ENCODE measurements around the gene CCDC88B.

The CCDC88B gene, protein sequence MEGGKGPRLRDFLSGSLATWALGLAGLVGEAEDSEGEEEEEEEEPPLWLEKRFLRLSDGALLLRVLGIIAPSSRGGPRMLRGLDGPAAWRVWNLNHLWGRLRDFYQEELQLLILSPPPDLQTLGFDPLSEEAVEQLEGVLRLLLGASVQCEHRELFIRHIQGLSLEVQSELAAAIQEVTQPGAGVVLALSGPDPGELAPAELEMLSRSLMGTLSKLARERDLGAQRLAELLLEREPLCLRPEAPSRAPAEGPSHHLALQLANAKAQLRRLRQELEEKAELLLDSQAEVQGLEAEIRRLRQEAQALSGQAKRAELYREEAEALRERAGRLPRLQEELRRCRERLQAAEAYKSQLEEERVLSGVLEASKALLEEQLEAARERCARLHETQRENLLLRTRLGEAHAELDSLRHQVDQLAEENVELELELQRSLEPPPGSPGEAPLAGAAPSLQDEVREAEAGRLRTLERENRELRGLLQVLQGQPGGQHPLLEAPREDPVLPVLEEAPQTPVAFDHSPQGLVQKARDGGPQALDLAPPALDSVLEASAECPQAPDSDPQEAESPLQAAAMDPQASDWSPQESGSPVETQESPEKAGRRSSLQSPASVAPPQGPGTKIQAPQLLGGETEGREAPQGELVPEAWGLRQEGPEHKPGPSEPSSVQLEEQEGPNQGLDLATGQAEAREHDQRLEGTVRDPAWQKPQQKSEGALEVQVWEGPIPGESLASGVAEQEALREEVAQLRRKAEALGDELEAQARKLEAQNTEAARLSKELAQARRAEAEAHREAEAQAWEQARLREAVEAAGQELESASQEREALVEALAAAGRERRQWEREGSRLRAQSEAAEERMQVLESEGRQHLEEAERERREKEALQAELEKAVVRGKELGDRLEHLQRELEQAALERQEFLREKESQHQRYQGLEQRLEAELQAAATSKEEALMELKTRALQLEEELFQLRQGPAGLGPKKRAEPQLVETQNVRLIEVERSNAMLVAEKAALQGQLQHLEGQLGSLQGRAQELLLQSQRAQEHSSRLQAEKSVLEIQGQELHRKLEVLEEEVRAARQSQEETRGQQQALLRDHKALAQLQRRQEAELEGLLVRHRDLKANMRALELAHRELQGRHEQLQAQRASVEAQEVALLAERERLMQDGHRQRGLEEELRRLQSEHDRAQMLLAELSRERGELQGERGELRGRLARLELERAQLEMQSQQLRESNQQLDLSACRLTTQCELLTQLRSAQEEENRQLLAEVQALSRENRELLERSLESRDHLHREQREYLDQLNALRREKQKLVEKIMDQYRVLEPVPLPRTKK (N-terminal part only)

DNA sequence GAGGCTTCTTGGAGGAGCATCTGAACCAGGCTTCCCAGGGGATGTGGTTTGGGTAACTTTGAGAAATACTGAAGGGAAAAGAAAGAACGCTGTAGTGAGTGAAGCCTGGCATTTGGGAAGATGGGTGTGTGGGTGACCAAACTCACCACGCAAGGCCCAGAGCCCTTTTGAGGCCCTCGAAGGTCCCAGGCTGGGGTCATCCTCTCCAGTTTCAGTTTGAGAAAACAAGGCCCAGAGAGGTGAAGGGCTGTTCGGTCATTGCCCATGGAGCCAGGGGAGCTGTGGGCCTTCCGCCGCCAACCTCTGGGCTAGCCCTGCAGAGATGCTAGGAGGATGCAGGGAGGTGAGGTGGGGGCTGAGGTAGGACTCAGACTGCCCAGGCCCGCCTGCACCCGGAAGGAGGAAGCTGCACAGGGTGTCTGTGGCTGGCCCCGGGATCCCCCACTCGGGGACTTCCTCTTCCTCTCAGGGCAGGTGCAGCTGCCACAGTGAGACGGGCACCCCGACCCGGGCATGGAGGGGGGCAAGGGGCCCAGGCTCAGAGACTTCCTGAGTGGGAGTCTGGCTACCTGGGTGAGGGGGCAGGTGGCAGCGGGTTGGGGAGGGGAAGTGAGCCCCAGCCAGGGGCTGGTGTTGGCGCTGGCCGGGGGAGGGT is at the start of gene CCDC88B:
CCDC88B (plus strand) TSS at position 451 of the 655 bp plus-strand sequence; CDS start at position 514, 63 bp downstream.
- DNase-seq (ENCODE audit: low spot score) = no peak

DNA sequence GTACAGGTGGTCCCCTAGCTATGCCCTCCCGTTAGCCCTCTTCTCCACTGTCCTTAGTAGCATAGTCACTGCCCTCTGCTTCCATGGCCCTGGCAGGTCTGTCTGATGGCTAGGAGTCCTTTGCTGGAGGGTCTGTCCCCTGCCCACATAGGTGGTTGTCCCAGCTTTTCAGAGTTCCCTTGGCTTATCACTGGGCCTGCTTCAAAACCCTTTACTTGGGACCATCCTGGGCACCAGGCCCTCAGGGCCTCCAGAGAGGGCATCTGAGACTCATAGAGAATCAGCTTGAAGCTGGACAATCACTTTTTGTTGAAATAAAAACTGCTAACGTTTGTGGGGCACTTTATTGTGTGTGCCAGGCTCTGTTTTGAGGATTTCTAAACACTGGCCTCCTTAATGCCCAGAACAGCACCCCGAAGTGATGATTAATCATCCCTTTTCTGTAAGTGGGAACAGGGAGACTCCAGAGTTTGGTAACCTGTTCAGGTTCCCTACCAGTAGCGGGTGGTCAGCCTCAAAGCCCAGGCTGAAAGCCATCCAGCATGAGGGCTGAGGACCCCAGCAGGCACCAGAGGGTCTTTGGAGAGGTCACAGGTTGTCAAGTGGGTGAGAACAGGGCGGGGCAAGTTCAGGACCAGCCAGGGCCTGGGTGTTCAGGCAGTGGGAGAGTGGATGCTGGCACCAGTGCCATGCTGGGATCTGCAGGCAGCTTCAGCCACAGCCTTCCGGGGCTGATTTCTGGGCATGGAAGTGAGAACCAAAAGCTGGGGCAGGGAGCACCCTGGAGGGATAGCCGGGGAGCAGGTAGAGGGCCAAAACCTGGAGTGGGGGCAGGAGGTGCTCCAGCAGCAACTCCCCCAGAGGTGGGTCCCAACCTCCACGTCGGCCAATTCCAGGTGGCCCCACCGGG is 49.4 kb upstream of the CCDC88B start:
- no peak for DNase-seq (ENCODE audit: low spot score)

DNA sequence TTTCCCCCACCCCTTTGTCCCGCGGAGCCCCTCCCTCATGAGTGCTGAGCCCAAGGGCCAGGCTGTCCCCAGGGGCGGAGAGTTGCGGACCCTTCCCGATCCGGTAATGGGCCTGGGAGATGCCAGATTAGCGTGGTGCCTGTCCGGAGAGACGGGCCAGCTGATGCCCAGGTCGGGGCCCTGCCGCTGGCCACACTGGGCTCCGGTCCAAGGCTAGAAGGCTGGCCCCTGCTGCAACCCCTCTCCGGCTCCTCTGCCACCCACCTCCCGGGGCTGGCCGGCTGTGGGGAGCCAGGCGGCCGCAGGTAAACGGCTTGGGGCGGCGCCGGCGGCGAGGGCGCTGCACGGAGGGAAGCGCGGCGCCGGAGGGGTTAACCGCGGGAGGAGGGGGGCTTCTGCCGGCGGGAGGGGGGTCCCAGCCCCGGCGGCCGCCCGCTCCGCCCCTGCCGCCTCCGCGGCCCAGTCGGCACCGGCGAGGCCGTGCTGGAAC is 48.7 kb upstream of the CCDC88B start, which contains the start of gene KCNK4:
KCNK4 (plus strand) TSS at position 41 of the 490 bp plus-strand sequence. CDS start 1,717 bp downstream, outside the sequence.
- no peak for DNase-seq (ENCODE audit: low spot score)

DNA sequence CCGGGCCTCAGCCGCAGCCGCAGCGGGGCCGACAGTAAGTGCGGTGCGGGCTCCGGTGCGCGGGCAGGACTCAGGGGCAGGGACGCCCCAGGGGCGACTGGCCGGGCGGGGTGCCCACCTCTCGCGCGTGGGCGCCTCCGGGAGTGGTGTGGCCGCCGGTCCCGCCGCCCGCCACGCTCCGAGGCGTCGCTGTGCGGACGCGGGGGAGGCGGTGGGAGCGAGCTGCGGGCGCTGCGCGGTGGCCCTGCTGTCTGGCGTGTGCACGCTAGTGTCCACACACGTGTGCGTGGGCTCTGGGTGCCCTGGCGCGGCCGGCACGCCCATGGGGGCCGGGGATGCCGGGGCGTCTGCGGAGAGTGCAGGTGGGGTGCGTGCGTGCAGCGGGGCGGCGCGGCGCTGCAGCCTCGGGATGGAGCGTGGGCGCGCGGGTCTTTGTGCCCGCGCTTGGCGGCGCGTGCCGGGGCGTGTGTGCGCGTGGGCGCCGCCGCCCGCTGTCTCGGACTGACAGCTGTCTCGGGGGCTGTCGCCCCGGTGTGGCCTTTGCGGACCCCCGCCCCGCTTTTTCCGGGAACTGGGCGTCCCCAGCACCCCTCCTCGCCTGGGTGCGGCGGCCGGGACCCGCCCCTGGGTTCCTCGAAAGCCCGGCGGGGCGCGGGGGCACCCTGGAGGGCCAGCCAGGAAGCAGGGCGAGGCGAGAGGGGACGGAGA is 48.1 kb upstream of the CCDC88B start:
- DNase-seq (ENCODE audit: low spot score) = no peak

DNA sequence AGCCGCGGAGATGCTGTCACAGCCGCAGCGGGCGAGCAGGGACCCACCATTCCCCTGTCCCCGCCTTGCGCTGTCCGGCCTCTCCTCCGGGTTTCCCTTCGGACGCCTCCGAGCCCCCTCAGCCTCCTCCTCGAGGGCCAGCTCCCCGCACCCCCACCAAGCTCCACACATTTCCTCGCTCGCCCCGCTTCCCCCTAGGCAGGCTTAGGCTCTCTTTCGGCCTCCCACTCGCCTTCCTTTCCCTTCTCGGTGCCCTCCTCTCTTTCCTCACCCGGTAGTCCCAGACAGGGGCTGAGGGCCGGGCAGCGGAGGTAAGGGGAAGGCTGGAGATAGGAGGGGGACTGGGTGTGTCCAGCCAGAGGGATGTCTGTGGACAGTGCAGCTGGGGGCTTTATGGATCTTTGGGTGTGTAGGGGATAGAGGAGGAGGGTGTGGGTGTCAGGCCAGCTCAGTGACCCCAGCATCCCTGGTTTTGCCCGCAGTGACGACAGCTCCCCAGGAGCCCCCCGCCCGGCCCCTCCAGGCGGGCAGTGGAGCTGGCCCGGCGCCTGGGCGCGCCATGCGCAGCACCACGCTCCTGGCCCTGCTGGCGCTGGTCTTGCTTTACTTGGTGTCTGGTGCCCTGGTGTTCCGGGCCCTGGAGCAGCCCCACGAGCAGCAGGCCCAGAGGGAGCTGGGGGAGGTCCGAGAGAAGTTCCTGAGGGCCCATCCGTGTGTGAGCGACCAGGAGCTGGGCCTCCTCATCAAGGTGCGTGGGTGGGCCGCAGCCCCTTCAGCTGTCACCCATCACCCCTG is 47.3 kb upstream of the CCDC88B start:
- no peak for DNase-seq (ENCODE audit: low spot score)

DNA sequence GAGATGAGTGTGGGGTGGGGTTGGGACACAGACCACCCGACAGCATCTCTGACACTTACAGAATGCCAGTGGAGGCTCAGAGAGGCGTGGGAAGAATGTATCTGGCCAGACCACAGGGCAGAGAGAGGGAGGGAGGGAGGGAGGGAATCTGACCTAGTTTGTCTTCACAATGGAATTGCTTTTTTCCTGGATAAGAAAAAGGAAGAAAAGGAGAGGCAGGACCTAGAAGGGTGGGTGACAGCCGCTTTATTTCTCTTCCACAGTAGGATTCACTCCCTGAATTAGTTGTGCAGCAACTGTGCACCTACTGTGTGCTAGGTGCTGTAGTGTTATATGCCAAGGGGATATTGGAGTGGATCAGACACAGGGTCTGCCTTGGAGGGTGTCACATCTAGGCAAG is 45.2 kb upstream of the CCDC88B start:
- no peak for DNase-seq (ENCODE audit: low spot score)

DNA sequence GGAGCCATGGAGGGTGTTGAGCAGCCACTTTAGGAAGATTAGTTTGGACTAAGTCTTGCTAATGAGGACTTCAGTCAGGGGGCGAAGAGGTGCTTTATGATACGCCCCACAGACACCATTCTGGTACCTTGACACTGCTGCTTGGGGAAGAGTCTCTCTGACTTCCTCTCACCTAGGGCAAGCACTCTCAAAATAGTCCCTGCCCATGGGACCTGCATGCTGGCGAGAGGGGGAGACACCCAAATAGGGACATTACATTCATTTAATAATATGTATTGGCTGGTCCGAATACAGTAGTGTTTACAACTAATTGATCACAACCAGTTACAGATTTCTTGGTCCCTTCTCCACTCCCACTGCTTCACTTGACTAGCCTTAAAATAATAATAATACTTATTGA is 44.2 kb upstream of the CCDC88B start:
- DNase-seq (ENCODE audit: low spot score) = no peak

DNA sequence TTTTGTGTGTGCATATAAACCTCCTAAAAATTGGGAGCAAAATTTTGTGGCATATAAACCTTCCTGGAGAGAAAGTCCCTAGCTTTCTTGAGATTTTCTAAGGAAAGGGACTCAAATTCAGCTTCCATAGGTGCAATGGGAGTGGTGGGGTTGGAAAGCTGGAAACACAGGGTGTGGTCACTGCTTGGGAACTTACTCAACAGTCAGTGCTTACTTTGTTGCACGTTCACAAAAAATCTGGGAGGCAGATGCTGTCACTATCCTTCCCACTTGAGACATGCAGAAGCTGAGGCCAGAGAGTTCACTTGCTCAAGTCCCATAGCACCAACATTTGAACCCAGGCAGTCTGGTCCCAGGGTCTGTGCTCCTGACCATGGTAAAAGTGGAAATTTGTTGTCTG is 43.8 kb upstream of the CCDC88B start:
- DNase-seq (ENCODE audit: low spot score) = no peak

DNA sequence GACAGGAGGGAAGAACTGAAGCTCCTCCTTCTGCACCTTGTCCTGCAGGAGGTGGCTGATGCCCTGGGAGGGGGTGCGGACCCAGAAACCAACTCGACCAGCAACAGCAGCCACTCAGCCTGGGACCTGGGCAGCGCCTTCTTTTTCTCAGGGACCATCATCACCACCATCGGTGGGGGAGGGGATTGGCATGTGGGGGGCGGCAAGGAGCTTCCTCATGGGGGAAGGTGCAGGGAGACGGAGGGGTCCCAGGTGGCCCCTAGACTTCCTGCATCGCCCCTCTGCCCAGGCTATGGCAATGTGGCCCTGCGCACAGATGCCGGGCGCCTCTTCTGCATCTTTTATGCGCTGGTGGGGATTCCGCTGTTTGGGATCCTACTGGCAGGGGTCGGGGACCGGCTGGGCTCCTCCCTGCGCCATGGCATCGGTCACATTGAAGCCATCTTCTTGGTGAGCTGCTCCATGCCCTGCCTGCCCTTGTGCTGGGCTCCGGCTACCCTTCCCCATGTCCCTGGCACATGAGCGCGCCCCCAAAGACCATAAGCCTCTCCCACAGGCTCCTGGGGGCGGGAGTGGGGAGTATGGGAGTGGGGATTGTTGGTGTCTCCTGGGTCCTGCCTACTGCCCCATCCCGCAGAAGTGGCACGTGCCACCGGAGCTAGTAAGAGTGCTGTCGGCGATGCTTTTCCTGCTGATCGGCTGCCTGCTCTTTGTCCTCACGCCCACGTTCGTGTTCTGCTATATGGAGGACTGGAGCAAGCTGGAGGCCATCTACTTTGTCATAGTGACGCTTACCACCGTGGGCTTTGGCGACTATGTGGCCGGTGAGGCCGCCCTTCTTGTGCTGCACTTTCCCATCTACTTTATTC is 42.9 kb upstream of the CCDC88B start:
- DNase-seq (ENCODE audit: low spot score) = no peak

DNA sequence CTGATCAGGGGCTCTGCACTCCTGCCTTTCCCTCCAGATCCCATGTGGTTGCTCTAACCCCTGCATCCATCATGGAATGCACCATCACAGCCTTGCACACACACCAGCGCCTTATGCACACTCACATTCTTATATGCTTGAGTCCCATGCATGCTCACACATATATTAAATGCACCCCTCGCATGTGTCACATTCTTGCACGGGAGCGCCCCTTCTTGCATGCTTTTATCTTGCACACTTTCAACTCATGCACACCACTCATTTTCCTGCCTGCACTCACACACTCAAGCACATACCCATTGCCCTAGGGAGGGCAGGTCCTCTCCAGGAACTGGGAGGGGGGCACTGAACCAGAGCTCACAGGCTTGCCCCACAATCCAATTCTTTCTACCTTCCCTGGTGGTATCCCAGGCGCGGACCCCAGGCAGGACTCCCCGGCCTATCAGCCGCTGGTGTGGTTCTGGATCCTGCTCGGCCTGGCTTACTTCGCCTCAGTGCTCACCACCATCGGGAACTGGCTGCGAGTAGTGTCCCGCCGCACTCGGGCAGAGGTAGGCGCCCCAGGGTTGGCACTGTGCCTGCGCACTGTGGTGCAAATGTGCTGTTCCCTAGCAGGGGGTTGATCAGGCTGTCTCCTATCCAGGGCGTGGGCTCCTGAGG is 42.2 kb upstream of the CCDC88B start:
- no peak for DNase-seq (ENCODE audit: low spot score)

DNA sequence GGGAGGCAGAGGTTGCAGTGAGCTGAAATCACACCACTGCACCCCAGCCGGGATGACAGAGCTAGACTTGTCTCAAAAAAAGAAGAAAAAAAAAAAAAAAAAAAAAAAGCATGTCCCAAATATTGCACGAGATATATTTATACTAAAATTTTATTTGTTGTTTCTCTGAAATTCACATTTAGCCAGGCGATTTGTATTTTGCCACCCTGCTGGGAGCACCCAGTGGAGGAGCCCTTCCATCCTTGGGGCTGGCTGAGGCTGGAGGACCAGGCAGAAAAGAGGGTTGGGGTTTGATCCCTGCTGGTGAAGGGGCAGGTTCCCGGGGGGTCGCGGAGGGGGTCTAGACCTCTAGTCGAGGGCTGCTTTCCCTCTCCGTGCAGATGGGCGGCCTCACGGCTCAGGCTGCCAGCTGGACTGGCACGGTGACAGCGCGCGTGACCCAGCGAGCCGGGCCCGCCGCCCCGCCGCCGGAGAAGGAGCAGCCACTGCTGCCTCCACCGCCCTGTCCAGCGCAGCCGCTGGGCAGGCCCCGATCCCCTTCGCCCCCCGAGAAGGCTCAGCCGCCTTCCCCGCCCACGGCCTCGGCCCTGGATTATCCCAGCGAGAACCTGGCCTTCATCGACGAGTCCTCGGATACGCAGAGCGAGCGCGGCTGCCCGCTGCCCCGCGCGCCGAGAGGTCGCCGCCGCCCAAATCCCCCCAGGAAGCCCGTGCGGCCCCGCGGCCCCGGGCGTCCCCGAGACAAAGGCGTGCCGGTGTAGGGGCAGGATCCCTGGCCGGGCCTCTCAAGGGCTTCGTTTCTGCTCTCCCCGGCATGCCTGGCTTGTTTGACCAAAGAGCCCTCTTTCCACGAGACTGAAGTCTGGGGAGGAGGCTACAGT is 40.8 kb upstream of the CCDC88B start:
- DNase-seq (ENCODE audit: low spot score) = no peak

DNA sequence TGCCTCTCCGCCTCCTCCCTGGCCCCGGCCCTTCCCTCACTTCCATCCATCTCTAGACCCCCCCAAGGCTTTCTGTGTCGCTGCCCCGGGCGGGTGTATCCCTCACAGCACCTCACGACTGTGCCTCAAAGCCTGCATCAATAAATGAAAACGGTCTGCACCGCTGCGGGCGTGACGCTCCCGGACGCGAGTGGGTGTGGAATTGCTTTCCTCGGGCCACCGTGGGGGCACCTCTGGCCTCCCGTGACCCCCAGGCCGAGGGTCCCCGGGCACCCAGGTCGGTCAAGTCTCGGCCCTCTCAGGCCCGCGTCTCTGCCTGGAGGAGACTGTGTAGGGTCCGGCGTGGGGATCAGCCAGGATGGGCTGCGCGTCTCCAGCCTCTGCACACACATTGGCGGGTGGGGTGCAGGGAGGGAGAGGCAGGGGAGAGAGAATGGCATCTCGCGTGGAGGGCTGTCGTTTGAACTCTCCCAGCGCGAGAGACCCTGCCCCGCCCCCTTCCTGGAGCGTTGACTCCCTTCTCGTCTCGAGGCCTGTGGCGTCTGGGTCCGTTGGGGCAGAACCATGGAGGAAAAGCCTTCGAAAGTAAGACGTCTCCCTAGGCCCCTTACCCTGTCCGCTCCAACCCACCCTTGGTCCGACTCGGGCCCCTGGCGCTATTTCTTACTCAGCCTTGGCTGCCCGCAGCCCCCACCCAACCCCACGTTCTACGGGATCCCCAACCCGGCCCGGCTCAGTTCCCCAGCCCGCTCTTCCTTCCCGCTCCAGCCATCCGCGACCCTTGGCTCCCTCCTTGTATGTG is 40.0 kb upstream of the CCDC88B start, which contains the start of gene CATSPERZ:
CATSPERZ (plus strand) TSS at position 512 of the 802 bp plus-strand sequence; CDS start at position 565, 53 bp downstream.
- DNase-seq (ENCODE audit: low spot score) = no peak

DNA sequence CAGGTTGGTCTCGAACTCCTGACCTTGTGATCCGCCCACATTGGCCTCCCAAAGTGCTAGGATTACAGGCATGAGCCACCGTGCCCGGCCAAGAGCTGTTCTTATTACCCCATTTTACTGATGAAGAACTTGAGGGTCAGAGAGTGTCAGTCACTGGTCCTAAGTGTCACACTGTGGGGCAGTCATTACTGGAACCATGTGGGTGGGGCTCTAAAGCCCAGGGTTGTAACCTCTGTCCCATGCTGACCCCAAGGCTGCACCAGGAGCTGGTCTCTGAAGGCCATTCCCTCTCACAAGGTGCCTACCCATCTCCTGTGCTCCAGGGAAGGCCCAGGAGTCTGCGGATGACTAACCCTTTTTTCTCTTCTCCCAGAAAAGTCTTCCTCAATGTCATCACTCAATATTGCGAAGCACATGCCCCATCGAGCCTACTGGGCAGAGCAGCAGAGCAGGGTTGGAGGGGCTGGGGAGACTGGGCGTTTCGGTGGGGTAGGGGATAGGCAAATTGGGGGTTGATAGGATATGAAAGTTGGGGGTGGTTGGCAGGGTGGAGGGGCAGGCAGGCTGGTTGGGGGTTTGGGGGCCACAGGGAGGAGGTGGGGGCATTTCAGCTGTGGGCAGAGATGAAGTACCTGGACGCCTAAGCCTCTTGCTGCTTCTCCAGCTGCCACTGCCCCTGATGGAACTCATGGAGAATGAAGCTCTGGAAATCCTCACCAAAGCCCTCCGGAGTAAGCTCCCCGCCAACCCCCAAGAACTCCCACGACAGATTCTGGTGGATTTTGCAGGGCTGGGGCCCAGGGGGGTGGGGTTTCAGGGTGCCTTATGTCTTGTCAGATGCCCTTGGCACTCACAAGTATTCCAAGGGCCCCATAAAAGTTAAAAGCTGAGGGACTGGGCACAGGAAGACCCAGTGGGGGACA is 36.6 kb upstream of the CCDC88B start:
- DNase-seq (ENCODE audit: low spot score) = no peak

DNA sequence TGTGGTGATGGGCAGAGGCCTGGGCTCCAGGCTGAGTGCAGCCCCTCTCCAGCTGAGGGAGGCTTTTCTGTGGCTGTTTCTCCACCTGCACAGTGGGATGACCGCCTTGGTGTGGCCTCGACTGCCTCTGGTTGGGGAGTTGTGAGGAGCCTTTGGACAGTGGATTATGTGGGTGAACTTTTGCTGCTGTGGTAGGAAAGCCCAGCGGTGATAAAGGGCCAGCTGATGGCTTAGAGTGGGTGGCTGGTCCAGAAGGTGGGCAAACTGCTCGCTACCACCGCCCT is 36.0 kb upstream of the CCDC88B start:
- no peak for DNase-seq (ENCODE audit: low spot score)
